ENCODE data around the gene VPS51. TPM values are rescaled to one million over a fixed set of nuclear protein-coding genes. Genes with fewer than 3 reads are reported as not detected.

VPS51 gene
- total RNA-seq, 1 experiment from 2014 or later: 123 TPM

DNA sequence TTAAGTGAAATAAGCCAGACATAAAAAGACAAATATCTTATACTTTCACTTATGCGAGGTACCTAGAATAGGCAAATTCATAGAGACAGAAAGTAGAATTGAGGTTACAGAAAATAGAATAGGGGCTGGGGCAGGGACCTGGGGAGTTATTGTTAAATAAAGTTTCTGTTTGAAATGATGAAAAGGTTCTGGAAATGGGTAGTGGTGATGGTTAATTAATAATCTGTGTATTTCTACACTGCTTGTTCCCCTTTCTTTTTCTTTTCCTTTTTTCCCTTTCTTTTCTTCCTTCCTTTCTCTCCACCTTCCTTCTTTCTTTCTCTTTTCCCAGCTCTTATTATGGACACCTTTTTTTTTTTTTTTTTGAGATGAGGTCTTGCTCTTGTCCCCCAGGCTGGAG, 40.5 kb upstream of the VPS51 start:
- Mint-ChIP-seq H3K4me3 (no peak overlapping the region), H3K27me3 (ENCODE audit: low read depth) (no peaks in the 10 kb centered on the region; the same call in 1 of the 2 replicates), H3K27ac (no peak overlapping the region), H3K4me1 (no peaks in the 10 kb centered on the region), H3K36me3 (no peaks in the 10 kb centered on the region), H3K9me3 (no peaks in the 10 kb centered on the region)
- CTCF ChIA-PET: no interaction called here
- TF ChIP-seq, protein P1, sequence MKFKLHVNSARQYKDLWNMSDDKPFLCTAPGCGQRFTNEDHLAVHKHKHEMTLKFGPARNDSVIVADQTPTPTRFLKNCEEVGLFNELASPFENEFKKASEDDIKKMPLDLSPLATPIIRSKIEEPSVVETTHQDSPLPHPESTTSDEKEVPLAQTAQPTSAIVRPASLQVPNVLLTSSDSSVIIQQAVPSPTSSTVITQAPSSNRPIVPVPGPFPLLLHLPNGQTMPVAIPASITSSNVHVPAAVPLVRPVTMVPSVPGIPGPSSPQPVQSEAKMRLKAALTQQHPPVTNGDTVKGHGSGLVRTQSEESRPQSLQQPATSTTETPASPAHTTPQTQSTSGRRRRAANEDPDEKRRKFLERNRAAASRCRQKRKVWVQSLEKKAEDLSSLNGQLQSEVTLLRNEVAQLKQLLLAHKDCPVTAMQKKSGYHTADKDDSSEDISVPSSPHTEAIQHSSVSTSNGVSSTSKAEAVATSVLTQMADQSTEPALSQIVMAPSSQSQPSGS (CRISPR knock-in tag; IDR thresholded peaks at IDR 0.05; ENCODE audit: borderline replicate concordance, low read depth): no peak
- no peak for TF ChIP-seq CREM (CRISPR knock-in tag; IDR thresholded peaks at IDR 0.05)
- no peak for TF ChIP-seq NFYB (CRISPR knock-in tag; conservative IDR thresholded peaks at IDR 0.05; ENCODE audit: low read depth)
- no peak for TF ChIP-seq FOXP4 (CRISPR knock-in tag; IDR thresholded peaks at IDR 0.05)
- TF ChIP-seq ZNF532 (CRISPR knock-in tag; IDR thresholded peaks at IDR 0.05; ENCODE audit: borderline replicate concordance): no peak
- no peak for TF ChIP-seq MAX (CRISPR knock-in tag; IDR thresholded peaks at IDR 0.05)
- no peak for TF ChIP-seq ERG (CRISPR knock-in tag; IDR thresholded peaks at IDR 0.05)
- TF ChIP-seq CDX4 (CRISPR knock-in tag; IDR thresholded peaks at IDR 0.05; ENCODE audit: borderline replicate concordance): no peak
- TF ChIP-seq GTF2I (CRISPR knock-in tag; conservative IDR thresholded peaks at IDR 0.05): no peak
- TF ChIP-seq GABPB1 (CRISPR knock-in tag; IDR thresholded peaks at IDR 0.05): no peak
- no peak for TF ChIP-seq RORB (CRISPR knock-in tag; IDR thresholded peaks at IDR 0.05)
- TF ChIP-seq ZNF317 (CRISPR knock-in tag; IDR thresholded peaks at IDR 0.05; ENCODE audit: borderline replicate concordance, low read depth): no peak
- TF ChIP-seq, protein P2, sequence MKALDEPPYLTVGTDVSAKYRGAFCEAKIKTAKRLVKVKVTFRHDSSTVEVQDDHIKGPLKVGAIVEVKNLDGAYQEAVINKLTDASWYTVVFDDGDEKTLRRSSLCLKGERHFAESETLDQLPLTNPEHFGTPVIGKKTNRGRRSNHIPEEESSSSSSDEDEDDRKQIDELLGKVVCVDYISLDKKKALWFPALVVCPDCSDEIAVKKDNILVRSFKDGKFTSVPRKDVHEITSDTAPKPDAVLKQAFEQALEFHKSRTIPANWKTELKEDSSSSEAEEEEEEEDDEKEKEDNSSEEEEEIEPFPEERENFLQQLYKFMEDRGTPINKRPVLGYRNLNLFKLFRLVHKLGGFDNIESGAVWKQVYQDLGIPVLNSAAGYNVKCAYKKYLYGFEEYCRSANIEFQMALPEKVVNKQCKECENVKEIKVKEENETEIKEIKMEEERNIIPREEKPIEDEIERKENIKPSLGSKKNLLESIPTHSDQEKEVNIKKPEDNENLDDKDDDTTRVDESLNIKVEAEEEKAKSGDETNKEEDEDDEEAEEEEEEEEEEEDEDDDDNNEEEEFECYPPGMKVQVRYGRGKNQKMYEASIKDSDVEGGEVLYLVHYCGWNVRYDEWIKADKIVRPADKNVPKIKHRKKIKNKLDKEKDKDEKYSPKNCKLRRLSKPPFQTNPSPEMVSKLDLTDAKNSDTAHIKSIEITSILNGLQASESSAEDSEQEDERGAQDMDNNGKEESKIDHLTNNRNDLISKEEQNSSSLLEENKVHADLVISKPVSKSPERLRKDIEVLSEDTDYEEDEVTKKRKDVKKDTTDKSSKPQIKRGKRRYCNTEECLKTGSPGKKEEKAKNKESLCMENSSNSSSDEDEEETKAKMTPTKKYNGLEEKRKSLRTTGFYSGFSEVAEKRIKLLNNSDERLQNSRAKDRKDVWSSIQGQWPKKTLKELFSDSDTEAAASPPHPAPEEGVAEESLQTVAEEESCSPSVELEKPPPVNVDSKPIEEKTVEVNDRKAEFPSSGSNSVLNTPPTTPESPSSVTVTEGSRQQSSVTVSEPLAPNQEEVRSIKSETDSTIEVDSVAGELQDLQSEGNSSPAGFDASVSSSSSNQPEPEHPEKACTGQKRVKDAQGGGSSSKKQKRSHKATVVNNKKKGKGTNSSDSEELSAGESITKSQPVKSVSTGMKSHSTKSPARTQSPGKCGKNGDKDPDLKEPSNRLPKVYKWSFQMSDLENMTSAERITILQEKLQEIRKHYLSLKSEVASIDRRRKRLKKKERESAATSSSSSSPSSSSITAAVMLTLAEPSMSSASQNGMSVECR (CRISPR knock-in tag; IDR thresholded peaks at IDR 0.05; ENCODE audit: borderline replicate concordance): no peak
- no peak for TF ChIP-seq PRRX2 (CRISPR knock-in tag; IDR thresholded peaks at IDR 0.05)
- TF ChIP-seq HMGA2 (CRISPR knock-in tag; IDR thresholded peaks at IDR 0.05): no peak
- POLR2A ChIA-PET: no interaction called here
- DNase-seq (ENCODE audit: low spot score) (no peak), ATAC-seq (no peak)
